HG03135 (cell line): ENCODE results near the gene SLC25A38.

Source experiments
- ATAC-seq: cut with Tn5 transposase; IDR thresholded peaks from one replicate; pipeline ENCODE4 v1.9.1; 2021; ENCODE audit warnings: mild to moderate bottlenecking, moderate library complexity; ENCODE audit not compliant: unreplicated experiment

SLC25A38 gene

GRCh38 chr3:39376959-39377634 is 6.1 kb upstream of the SLC25A38 start:
- no peak for ATAC-seq

GRCh38 chr3:39378088-39378487 is 5.1 kb upstream of the SLC25A38 start:
- ATAC-seq: no peak

GRCh38 chr3:39378957-39379777 is 4.0 kb upstream of the SLC25A38 start:
- ATAC-seq: no peak

GRCh38 chr3:39379778-39380155 is 3.4 kb upstream of the SLC25A38 start:
- no peak for ATAC-seq

GRCh38 chr3:39381432-39381831 is 1.7 kb upstream of the SLC25A38 start:
- no peak for ATAC-seq

- ATAC-seq: peak; percentile 73
Observed at GRCh38 chr3:39383881-39384664, 903 bp downstream of the SLC25A38 start.

- no peak for ATAC-seq
Observed at GRCh38 chr3:39384665-39385000, 1.5 kb downstream of the SLC25A38 start.

GRCh38 chr3:39385456-39386090 is 2.4 kb downstream of the SLC25A38 start:
- ATAC-seq: no peak

- no peak for ATAC-seq
Observed at GRCh38 chr3:39386318-39386717, 3.1 kb downstream of the SLC25A38 start.

- ATAC-seq: no peak
Observed at GRCh38 chr3:39387411-39387975, 4.3 kb downstream of the SLC25A38 start.

GRCh38 chr3:39388153-39388552 is 5.0 kb downstream of the SLC25A38 start:
- ATAC-seq: no peak

GRCh38 chr3:39388741-39389248 is 5.6 kb downstream of the SLC25A38 start:
- peak; percentile 74 for ATAC-seq

GRCh38 chr3:39390181-39390580 is 7.0 kb downstream of the SLC25A38 start:
- no peak for ATAC-seq

GRCh38 chr3:39396690-39397089 is 13.5 kb downstream of the SLC25A38 start:
- no peak for ATAC-seq

- ATAC-seq: no peak
Observed at GRCh38 chr3:39398700-39399099, 15.5 kb downstream of the SLC25A38 start.

GRCh38 chr3:39401983-39402382 is 18.8 kb downstream of the SLC25A38 start:
- no peak for ATAC-seq

- ATAC-seq: no peak
Observed at GRCh38 chr3:39404943-39405686, 21.9 kb downstream of the SLC25A38 start.

- ATAC-seq: no peak
Observed at GRCh38 chr3:39405687-39406367, 22.7 kb downstream of the SLC25A38 start.
